HepG2 (cell line): ENCODE measurements around the gene LLGL2. TPM values are rescaled to one million over a fixed set of nuclear protein-coding genes. Genes with fewer than 3 reads are reported as not detected.
A peak's percentile ranks its signal among the peaks of the same experiment; 100 is the strongest.

Source experiments
- CEBPZ ChIP-seq: IDR thresholded peaks from 2 replicates; pipeline ENCODE4 v1.6.1; 2012; ENCODE audit warnings: low read length, improper control_type of control experiment
- ESRRA ChIP-seq: sonication (generic); formaldehyde crosslinking; IDR thresholded peaks from 2 replicates; pipeline ENCODE4 v1.5.1; 2020; ENCODE audit warnings: mild to moderate bottlenecking, low read depth, missing genetic modification reagents
- GTF2F1 ChIP-seq: fragments of 150-350 bp; IDR thresholded peaks from 2 replicates; pipeline ENCODE4 v1.6.1; 2014; ENCODE audit warnings: low read length
- HINFP ChIP-seq: sonication (generic); formaldehyde crosslinking; IDR thresholded peaks from 2 replicates; pipeline ENCODE4 v1.4.0; 2020; ENCODE audit warnings: low read depth, mild to moderate bottlenecking, missing genetic modification reagents
- HNF1B ChIP-seq: sonication (generic); formaldehyde crosslinking; IDR thresholded peaks from 2 replicates; pipeline ENCODE4 v1.5.1; 2020; ENCODE audit warnings: mild to moderate bottlenecking, moderate library complexity, missing genetic modification reagents
- JUN ChIP-seq: sonication (generic); formaldehyde crosslinking; IDR thresholded peaks from 2 replicates; pipeline ENCODE4 v1.4.0; 2020; ENCODE audit warnings: mild to moderate bottlenecking, missing genetic modification reagents
- KDM3A ChIP-seq: IDR thresholded peaks from 2 replicates; pipeline ENCODE4 v1.6.1; 2018; ENCODE audit warnings: low read depth, missing compliant biosample characterization
- NCOA1 ChIP-seq: sonication (generic); formaldehyde crosslinking; IDR thresholded peaks from 2 replicates; pipeline ENCODE4 v1.9.0; 2021; ENCODE audit warnings: missing genetic modification reagents
- NFE2 ChIP-seq: sonication (generic); formaldehyde crosslinking; IDR thresholded peaks from 2 replicates; pipeline ENCODE4 v1.4.0; 2020; ENCODE audit warnings: missing genetic modification reagents
- PRPF4 ChIP-seq: fragments of 200-400 bp; formaldehyde crosslinking; IDR thresholded peaks from 2 replicates; pipeline ENCODE4 v1.6.1; 2016; ENCODE audit warnings: low read length, low read depth; ENCODE audit not compliant: poor library complexity, severe bottlenecking
- SIX4 ChIP-seq: sonication (generic); formaldehyde crosslinking; IDR thresholded peaks from 2 replicates; pipeline ENCODE4 v1.4.0; 2020; ENCODE audit warnings: missing genetic modification reagents
- SOX13 ChIP-seq, 3 experiments: fragments of 450-650 bp in 1 of 3; sonication (generic) in 1 of 3; formaldehyde crosslinking in 1 of 3; IDR thresholded peaks in 2 of 3; conservative IDR thresholded peaks in 1 of 3; 2 replicates each; pipeline versions ENCODE4 v1.5.0 to v1.6.1; 2016 to 2020; ENCODE audit warnings: antibody characterized with exemption in 1 of 3, mild to moderate bottlenecking in 1 of 3, missing compliant biosample characterization in 1 of 3, missing genetic modification reagents in 1 of 3, moderate library complexity in 1 of 3
- TFAP4 ChIP-seq: sonication (generic); IDR thresholded peaks from 2 replicates; pipeline ENCODE4 v1.6.1; 2016; ENCODE audit warnings: low read depth, borderline replicate concordance
- TGIF2 ChIP-seq: IDR thresholded peaks from 2 replicates; pipeline ENCODE4 v1.6.1; 2016; ENCODE audit warnings: control low read depth, missing compliant biosample characterization
- THYN1 ChIP-seq: sonication (generic); formaldehyde crosslinking; IDR thresholded peaks from 2 replicates; pipeline ENCODE4 v1.8.1; 2023; ENCODE audit warnings: low read depth, mild to moderate bottlenecking, moderate library complexity, missing genetic modification reagents, borderline replicate concordance
- YY1 ChIP-seq: IDR thresholded peaks from 2 replicates; pipeline ENCODE4 v1.6.1; 2011; ENCODE audit warnings: low read length, low read depth, moderate library complexity, mild to moderate bottlenecking; ENCODE audit not compliant: insufficient read depth, insufficient replicate concordance
- ZKSCAN8 ChIP-seq: IDR thresholded peaks from 2 replicates; pipeline ENCODE4 v1.6.1; 2016; ENCODE audit warnings: borderline replicate concordance, missing genetic modification reagents, missing compliant biosample characterization
- ZNF563 ChIP-seq: sonication (generic); formaldehyde crosslinking; IDR thresholded peaks from 2 replicates; pipeline ENCODE4 v1.8.0; 2022; ENCODE audit warnings: mild to moderate bottlenecking, moderate library complexity, missing genetic modification reagents
- ZSCAN29 ChIP-seq: sonication (generic); formaldehyde crosslinking; conservative IDR thresholded peaks from 2 replicates; pipeline ENCODE4 v1.4.0; 2020; ENCODE audit warnings: mild to moderate bottlenecking, missing genetic modification reagents
- ZZZ3 ChIP-seq: sonication (generic); formaldehyde crosslinking; IDR thresholded peaks from 2 replicates; pipeline ENCODE4 v1.4.0; 2020; ENCODE audit warnings: missing genetic modification reagents, mild to moderate bottlenecking, borderline replicate concordance
- polyA plus RNA-seq, 8 experiments: library from polyadenylated mRNA; depleted of rRNA in 3 of 8; stranded (reverse) in 7 of 8; unstranded in 1 of 8; fragments of >200 nt; fragmentation: Illumina TruSeq in 4 of 8; extraction: Trizol in 4 of 8; gene quantifications; 2 replicates each; pipeline versions ENCODE4 v1.2.1 to v1.2.3, GENCODE V29; 2011 to 2016; ENCODE audit warnings: low read depth in 4 of 8, missing spikeins in 1 of 8, mixed read lengths in 1 of 8; ENCODE audit not compliant: insufficient read depth in 1 of 8
- total RNA-seq, 5 experiments: library from RNA; depleted of rRNA; stranded (reverse); fragments of >200 nt; fragmentation: Illumina TruSeq; extraction: Trizol; gene quantifications; 2 replicates each; pipeline ENCODE4 v1.2.3, GENCODE V29; 2016; ENCODE audit warnings: low read depth in 1 of 5

The LLGL2 gene
- total and polyA plus RNA-seq, 2 of the 13 experiments (the other 11 are each of a cell fraction or from before 2014, with no cell fraction given): 83.0 to 86.7 TPM

GRCh38 chr17:75511610-75512575 lies 13.6 kb upstream of the LLGL2 start (continued):
- TF ChIP-seq SOX13 (IDR thresholded peaks at IDR 0.05): no peak
- TF ChIP-seq SOX13 (CRISPR knock-in tag; conservative IDR thresholded peaks at IDR 0.05 in 1 of 2, IDR thresholded peaks at IDR 0.05 in 1 of 2): peak in 1 of 2 experiments; percentile 85; a peak in 2 of 4 replicates
- peak; percentile 94; the same call in 1 of the 2 replicates for TF ChIP-seq NCOA1 (CRISPR knock-in tag)
- TF ChIP-seq TGIF2 (CRISPR knock-in tag): peak; percentile 92
- peak; percentile 76; the same call in 1 of the 2 replicates for TF ChIP-seq ZKSCAN8 (CRISPR knock-in tag)
- TF ChIP-seq SIX4 (CRISPR knock-in tag): peak; percentile 79
- no peak for TF ChIP-seq JUN (CRISPR knock-in tag)
- TF ChIP-seq GTF2F1: peak; percentile 80; the same call in 1 of the 2 replicates
- no peak for TF ChIP-seq ZZZ3 (CRISPR knock-in tag)
- TF ChIP-seq YY1: peak; percentile 54
- no peak for TF ChIP-seq ZSCAN29
- TF ChIP-seq HNF1B (CRISPR knock-in tag): peak; percentile 92
- TF ChIP-seq HINFP (CRISPR knock-in tag): no peak; the same call in 1 of the 2 replicates
- TF ChIP-seq KDM3A (CRISPR knock-in tag): peak; percentile 86
- no peak for TF ChIP-seq NFE2
- no peak for TF ChIP-seq CEBPZ
- TF ChIP-seq TFAP4: peak; percentile 88; the same call in 1 of the 2 replicates
- no peak for TF ChIP-seq THYN1 (CRISPR knock-in tag)
- TF ChIP-seq PRPF4: no peak
- TF ChIP-seq ZNF563 (CRISPR knock-in tag): peak; percentile 71; the same call in 1 of the 2 replicates
- peak; percentile 67; the same call in 1 of the 2 replicates for TF ChIP-seq ESRRA (CRISPR knock-in tag)
